ENCODE results near the gene GPRASP2.

GPRASP2 gene

DNA sequence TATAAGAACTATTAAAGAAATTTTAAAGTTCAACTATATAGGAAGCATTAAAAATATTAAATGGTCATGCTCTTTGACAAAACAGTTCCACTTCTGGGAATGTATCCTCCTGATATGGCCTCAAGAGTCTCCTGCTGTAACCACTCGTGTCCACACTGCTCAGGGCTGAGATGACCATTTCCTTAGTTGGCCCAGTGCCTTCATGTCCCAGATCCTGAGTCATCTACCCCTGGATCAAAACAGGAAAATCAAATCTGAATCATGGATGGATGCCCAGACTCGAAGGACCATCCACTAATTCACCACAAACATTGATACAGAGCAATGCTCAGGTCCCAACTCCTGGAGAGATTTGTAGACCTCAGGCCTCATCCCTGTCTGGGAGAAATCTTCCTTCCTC is 53.0 kb downstream of the GPRASP2 start:
- no peak overlapping the region for H3K27ac ChIP-seq
- no peak for TF ChIP-seq ZFX (IDR thresholded peaks at IDR 0.05)
- TF ChIP-seq, protein P1, sequence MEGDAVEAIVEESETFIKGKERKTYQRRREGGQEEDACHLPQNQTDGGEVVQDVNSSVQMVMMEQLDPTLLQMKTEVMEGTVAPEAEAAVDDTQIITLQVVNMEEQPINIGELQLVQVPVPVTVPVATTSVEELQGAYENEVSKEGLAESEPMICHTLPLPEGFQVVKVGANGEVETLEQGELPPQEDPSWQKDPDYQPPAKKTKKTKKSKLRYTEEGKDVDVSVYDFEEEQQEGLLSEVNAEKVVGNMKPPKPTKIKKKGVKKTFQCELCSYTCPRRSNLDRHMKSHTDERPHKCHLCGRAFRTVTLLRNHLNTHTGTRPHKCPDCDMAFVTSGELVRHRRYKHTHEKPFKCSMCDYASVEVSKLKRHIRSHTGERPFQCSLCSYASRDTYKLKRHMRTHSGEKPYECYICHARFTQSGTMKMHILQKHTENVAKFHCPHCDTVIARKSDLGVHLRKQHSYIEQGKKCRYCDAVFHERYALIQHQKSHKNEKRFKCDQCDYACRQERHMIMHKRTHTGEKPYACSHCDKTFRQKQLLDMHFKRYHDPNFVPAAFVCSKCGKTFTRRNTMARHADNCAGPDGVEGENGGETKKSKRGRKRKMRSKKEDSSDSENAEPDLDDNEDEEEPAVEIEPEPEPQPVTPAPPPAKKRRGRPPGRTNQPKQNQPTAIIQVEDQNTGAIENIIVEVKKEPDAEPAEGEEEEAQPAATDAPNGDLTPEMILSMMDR (conservative IDR thresholded peaks at IDR 0.05): no peak

DNA sequence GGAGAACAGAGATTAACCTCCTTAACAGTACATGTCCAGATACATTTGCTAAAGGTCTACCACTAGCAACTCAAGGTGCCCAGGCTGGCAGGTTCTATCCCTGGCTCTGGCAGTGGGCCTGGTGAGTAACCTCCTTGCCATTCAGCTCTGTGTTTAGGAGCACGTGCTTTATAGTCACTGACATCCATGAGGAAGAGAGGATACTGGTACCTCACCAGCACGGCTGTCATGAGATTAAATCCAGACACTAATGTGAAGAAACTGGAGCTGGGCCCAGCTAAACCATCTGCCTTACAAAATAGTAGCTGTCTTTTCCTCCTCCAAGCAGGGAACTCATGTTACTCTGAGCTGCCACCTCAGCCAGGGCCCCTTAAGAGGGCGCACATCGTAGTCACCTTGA is 53.6 kb downstream of the GPRASP2 start:
- H3K27ac ChIP-seq: no peak overlapping the region
- no peak for TF ChIP-seq ZFX (IDR thresholded peaks at IDR 0.05)
- TF ChIP-seq, protein P1 (conservative IDR thresholded peaks at IDR 0.05): no peak

GRCh38 chrX:102767287-102767686 is 55.0 kb downstream of the GPRASP2 start:
- TF ChIP-seq, protein P1 (conservative IDR thresholded peaks at IDR 0.05): no peak
- no peak for TF ChIP-seq ZFX (IDR thresholded peaks at IDR 0.05)
- no peak overlapping the region for H3K27ac ChIP-seq
